Osteocyte (in vitro differentiated cells): ENCODE measurements around the gene ALDH16A1. TPM values are rescaled to one million over a fixed set of nuclear protein-coding genes. Genes with fewer than 3 reads are reported as not detected.

Experiments used
- DNase-seq: peaks from one replicate; pipeline ENCODE4 v3.0.0; 2021; ENCODE audit warnings: mixed read lengths; ENCODE audit not compliant: unreplicated experiment; ENCODE audit errors: extremely low spot score
- H3K27ac Mint-ChIP-seq: one replicate; pipeline ENCODE4 v1.8.0; 2021; ENCODE audit warnings: mild to moderate bottlenecking, mixed read lengths; ENCODE audit not compliant: unreplicated experiment
- H3K27me3 Mint-ChIP-seq: one replicate; pipeline ENCODE4 v1.8.0; 2021; ENCODE audit warnings: mixed read lengths; ENCODE audit not compliant: unreplicated experiment
- H3K36me3 Mint-ChIP-seq: one replicate; pipeline ENCODE4 v1.8.0; 2021; ENCODE audit warnings: mixed read lengths; ENCODE audit not compliant: unreplicated experiment
- H3K4me1 Mint-ChIP-seq: one replicate; pipeline ENCODE4 v1.8.0; 2021; ENCODE audit warnings: mixed read lengths; ENCODE audit not compliant: unreplicated experiment
- H3K4me3 Mint-ChIP-seq: one replicate; pipeline ENCODE4 v1.8.0; 2021; ENCODE audit warnings: mild to moderate bottlenecking, moderate library complexity, mixed read lengths; ENCODE audit not compliant: unreplicated experiment
- H3K9me3 Mint-ChIP-seq: one replicate; pipeline ENCODE4 v1.8.0; 2021; ENCODE audit warnings: mixed read lengths; ENCODE audit not compliant: unreplicated experiment
- total RNA-seq: library from RNA; stranded (reverse); gene quantifications from 2 replicates; pipeline ENCODE4 v1.2.1, GENCODE V29; 2021
- TF ChIP-seq, protein P1 (sequence below): fragments of 200-600 bp; sonication (generic); IDR thresholded peaks from 2 replicates; pipeline ENCODE4 v1.5.0; 2021; ENCODE audit warnings: antibody characterized with exemption, mild to moderate bottlenecking, moderate library complexity

Gene ALDH16A1
- total RNA-seq, 1 donor from 2014 or later = 31.8 TPM

DNA sequence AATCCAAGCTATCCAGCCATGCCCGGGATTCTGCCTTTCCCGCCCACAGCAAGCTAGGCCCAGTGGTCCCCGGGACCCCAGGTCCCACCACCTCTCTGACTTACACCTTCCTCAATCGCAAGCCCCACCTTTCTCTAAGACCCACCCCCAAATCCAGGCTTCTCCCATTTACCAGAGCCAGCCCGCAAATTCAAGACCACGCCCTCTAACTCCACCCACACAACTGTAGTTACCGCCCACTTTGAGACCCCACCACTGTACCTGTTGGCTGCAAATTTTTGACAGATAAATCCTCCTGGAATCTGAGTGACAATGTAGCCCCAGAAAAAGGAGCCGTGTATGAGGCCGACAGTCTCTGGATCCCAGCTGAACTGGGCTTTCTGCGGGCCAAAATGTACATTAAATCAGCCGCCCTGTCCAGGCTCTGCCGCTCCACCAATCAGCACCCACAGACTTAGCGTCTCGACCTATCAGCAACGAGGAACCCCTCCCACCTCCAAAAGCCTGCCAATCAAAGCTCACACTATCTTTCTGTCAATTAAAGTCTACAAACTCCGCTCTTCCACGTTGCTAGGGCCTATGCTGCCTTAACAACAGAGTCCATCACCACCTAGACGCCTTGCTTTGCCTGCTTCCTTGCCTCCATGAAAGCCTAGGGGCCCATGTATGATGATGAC lies 18.0 kb upstream of the ALDH16A1 start:
- Mint-ChIP-seq H3K36me3 (no peaks in the 10 kb centered on the region), H3K27ac (no peak overlapping the region), H3K4me3 (no peak overlapping the region), H3K27me3 (peaks cover 77% of the 10 kb centered on the region), H3K4me1 (no peaks in the 10 kb centered on the region), H3K9me3 (no peaks in the 10 kb centered on the region)
- DNase-seq = no peak
- TF ChIP-seq, protein P1, sequence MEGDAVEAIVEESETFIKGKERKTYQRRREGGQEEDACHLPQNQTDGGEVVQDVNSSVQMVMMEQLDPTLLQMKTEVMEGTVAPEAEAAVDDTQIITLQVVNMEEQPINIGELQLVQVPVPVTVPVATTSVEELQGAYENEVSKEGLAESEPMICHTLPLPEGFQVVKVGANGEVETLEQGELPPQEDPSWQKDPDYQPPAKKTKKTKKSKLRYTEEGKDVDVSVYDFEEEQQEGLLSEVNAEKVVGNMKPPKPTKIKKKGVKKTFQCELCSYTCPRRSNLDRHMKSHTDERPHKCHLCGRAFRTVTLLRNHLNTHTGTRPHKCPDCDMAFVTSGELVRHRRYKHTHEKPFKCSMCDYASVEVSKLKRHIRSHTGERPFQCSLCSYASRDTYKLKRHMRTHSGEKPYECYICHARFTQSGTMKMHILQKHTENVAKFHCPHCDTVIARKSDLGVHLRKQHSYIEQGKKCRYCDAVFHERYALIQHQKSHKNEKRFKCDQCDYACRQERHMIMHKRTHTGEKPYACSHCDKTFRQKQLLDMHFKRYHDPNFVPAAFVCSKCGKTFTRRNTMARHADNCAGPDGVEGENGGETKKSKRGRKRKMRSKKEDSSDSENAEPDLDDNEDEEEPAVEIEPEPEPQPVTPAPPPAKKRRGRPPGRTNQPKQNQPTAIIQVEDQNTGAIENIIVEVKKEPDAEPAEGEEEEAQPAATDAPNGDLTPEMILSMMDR = no peak

DNA sequence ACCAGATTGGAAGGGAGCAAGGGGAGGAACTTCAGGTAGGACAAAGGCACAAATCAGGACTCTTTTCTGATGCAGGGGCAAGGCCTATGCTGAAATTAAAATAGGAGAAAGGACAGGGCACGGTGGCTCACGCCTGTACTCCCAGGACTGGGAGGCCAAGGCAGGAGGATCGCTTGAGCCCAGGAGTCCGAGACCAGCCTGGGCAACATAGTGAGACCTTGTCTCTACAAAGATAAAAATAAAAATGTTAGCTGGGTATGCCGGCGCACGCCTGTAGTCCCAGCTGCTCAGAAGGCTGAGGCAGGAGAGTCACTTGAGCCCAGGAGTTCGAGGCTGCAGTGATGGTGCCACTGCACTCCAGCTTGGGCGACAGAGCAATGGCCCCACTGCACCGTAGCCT lies 17.4 kb upstream of the ALDH16A1 start:
- Mint-ChIP-seq H3K27ac (no peak overlapping the region), H3K9me3 (no peaks in the 10 kb centered on the region), H3K36me3 (no peaks in the 10 kb centered on the region), H3K4me1 (peaks cover 3% of the 10 kb centered on the region), H3K4me3 (no peak overlapping the region), H3K27me3 (peaks cover 78% of the 10 kb centered on the region)
- DNase-seq = no peak
- TF ChIP-seq, protein P1 = no peak

DNA sequence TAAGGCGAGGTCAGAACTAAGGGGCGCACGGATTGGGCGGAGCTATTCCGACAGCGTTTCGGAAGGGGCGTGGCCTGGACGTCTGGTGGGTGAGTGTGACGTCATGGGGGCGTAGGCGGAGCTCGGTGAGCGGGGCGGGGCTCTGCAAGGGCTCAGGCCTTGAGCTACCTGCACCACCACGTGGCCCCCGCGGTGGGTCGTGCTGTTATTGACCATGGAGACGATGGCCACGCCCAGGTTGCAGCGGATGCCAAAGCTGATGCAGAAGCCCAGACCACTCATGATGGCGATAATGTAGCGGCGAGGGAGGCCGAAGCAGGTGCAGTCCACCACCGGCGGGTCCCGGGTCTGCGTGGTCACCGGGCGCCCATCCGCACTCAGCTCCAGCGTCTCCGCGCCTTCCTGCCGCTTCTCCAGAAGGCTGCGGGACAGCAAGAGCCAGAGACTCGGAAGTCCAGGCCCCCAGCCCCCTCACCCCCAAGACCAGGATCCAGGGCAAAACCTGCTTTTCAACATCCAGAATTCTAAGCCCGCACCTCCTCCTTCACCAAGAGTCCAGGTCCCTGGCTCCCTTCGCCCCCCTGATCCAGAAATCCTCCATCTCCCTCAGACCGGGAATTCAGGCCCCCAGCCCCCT lies 16.5 kb upstream of the ALDH16A1 start:
- TF ChIP-seq, protein P1 = no peak
- peaks cover 7% of the 10 kb centered on the region for H3K4me1 Mint-ChIP-seq
- DNase-seq = no peak
- peaks cover 81% of the 10 kb centered on the region for H3K27me3 Mint-ChIP-seq
- H3K27ac Mint-ChIP-seq = no peak overlapping the region
- H3K36me3 Mint-ChIP-seq = no peaks in the 10 kb centered on the region
- H3K4me3 Mint-ChIP-seq = no peak overlapping the region
- no peaks in the 10 kb centered on the region for H3K9me3 Mint-ChIP-seq

DNA sequence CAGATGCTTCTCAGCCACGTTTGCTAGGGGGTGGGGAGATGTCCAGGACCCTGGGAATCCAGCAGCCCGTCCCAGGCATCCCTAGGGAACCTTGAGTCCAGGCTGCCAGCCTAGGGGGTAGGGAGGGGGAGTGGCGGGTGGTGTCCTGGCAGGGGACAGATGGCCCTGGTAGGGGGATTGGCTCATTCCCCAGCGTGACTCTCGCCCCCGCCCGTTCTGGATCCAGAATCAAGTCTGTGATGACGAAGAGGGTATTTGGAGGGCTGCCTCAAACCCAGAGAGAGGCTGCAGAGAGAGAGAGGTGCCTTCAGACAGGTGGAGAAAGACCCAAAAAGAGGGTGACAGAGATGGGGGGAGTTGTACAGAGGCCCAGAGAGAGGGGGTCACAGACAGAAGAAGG lies 15.8 kb upstream of the ALDH16A1 start:
- no peak for DNase-seq
- Mint-ChIP-seq H3K27ac (no peak overlapping the region), H3K9me3 (no peaks in the 10 kb centered on the region), H3K36me3 (no peaks in the 10 kb centered on the region), H3K4me3 (no peak overlapping the region), H3K4me1 (peaks cover 14% of the 10 kb centered on the region), H3K27me3 (peaks cover 83% of the 10 kb centered on the region)
- TF ChIP-seq, protein P1 = no peak

DNA sequence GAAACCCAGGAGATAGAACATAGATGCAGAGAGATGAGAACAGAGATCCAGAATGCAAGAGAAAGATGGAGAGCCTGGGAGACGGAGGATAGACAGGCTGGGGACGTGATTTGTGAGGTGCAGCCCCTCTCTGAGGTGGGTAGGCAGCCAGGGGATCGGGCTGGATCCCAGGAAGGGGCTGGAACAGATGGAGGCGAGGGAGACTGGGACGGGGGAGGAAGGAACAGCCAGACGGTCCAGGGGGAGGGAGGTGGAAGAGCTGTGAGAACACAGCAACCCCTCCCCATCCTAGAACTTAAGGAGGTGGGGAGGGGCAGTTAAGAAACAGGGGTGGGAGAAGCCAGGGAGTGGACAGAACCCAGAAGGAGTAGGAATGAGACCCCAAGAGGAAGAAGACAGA lies 14.8 kb upstream of the ALDH16A1 start:
- peaks cover 84% of the 10 kb centered on the region for H3K27me3 Mint-ChIP-seq
- H3K36me3 Mint-ChIP-seq = no peaks in the 10 kb centered on the region
- no peak overlapping the region for H3K4me3 Mint-ChIP-seq
- no peak overlapping the region for H3K27ac Mint-ChIP-seq
- no peaks in the 10 kb centered on the region for H3K9me3 Mint-ChIP-seq
- H3K4me1 Mint-ChIP-seq = peaks cover 19% of the 10 kb centered on the region
- DNase-seq = no peak
- TF ChIP-seq, protein P1 = no peak
